ENCODE measurements around the gene HBE1.

- TF ChIP-seq CTCF (conservative IDR thresholded peaks at IDR 0.05; ENCODE audit: low read depth in 2 of 2) (no peak), EZH2 (IDR thresholded peaks at IDR 0.05; ENCODE audit: low read depth, unreplicated experiment) (no peak), POLR2AphosphoS5 (IDR thresholded peaks at IDR 0.05; ENCODE audit: low read depth) (no peak), ZNF331 (CRISPR knock-in tag; IDR thresholded peaks at IDR 0.05; ENCODE audit: low read depth) (no peak), REST (IDR thresholded peaks at IDR 0.05; ENCODE audit: unreplicated experiment) (no peak), EZH2phosphoT487 (IDR thresholded peaks at IDR 0.05; ENCODE audit: unreplicated experiment) (no peak), JUNB (IDR thresholded peaks at IDR 0.05; ENCODE audit: unreplicated experiment) (no peak), STAT1 (IDR thresholded peaks at IDR 0.05; ENCODE audit: unreplicated experiment) (no peak), NANOG (IDR thresholded peaks at IDR 0.05; ENCODE audit: borderline replicate concordance) (no peak), CREB1 (CRISPR knock-in tag; IDR thresholded peaks at IDR 0.05; ENCODE audit: low read depth) (no peak), ZNF462 (CRISPR knock-in tag; IDR thresholded peaks at IDR 0.05) (no peak)
Measured at GRCh38 chr11:5301846-5302245, 32.1 kb upstream of the HBE1 start, which contains the start of gene OR51B4.
